ENCODE measurements around the gene POLR3H.

- TF ChIP-seq CTCF (conservative IDR thresholded peaks at IDR 0.05 in 1 of 2, IDR thresholded peaks at IDR 0.05 in 1 of 2; ENCODE audit: extremely low read depth in 1 of 2, insufficient read depth in 1 of 2, low read depth in 1 of 2, low read length in 2 of 2), result no peak
- TF ChIP-seq EZH2 (IDR thresholded peaks at IDR 0.05; ENCODE audit: borderline replicate concordance, low read length), result no peak
Observed at GRCh38 chr22:41539146-41540005, 4.9 kb downstream of the POLR3H start.
